NCI-H510A treated with DMSO at 0.1 percent for 48 hours (cell line): Measurements from ENCODE around the gene POLD1.
A peak's percentile ranks its signal among the peaks of the same experiment; 100 is the strongest.

Source experiments
- DNase-seq: peaks from one replicate; lab custom pipeline; 2025; lab: John Stamatoyannopoulos, UW

The POLD1 gene

GRCh38 chr19:50418176-50419021 is 34.3 kb downstream of the POLD1 start, which contains the start of gene SPIB:
Gene SPIB, plus strand, starts transcription at chr19:50418938. Its CDS starts 25 bp downstream, at chr19:50418963.
- no peak for DNase-seq

GRCh38 chr19:50419022-50419579 is 35.0 kb downstream of the POLD1 start:
- DNase-seq = no peak

- no peak for DNase-seq
Observed at GRCh38 chr19:50419580-50420035, 35.5 kb downstream of the POLD1 start.

GRCh38 chr19:50420127-50420526 is 36.0 kb downstream of the POLD1 start:
- no peak for DNase-seq

- DNase-seq = no peak
Observed at GRCh38 chr19:50420808-50421207, 36.7 kb downstream of the POLD1 start.

GRCh38 chr19:50422397-50423278 is 38.5 kb downstream of the POLD1 start:
- no peak for DNase-seq

GRCh38 chr19:50423279-50424113 is 39.3 kb downstream of the POLD1 start:
- DNase-seq = no peak

- no peak for DNase-seq
Observed at GRCh38 chr19:50425581-50425980, 41.4 kb downstream of the POLD1 start.

GRCh38 chr19:50427318-50427925 is 43.3 kb downstream of the POLD1 start:
- DNase-seq = no peak

- no peak for DNase-seq
Observed at GRCh38 chr19:50427997-50428425, 43.9 kb downstream of the POLD1 start.

- DNase-seq = no peak
Observed at GRCh38 chr19:50428772-50429463, 44.8 kb downstream of the POLD1 start.

- no peak for DNase-seq
Observed at GRCh38 chr19:50430888-50431342, 46.8 kb downstream of the POLD1 start.

GRCh38 chr19:50431343-50432220 is 47.4 kb downstream of the POLD1 start:
- peak; percentile 41 for DNase-seq

GRCh38 chr19:50432221-50433028 is 48.3 kb downstream of the POLD1 start, which contains the start of gene MYBPC2:
Gene MYBPC2, plus strand, starts transcription at chr19:50432892. Its CDS starts 62 bp downstream, at chr19:50432954.
- no peak for DNase-seq

GRCh38 chr19:50433201-50434180 is 49.3 kb downstream of the POLD1 start:
- DNase-seq = no peak

GRCh38 chr19:50434525-50434924 is 50.4 kb downstream of the POLD1 start:
- no peak for DNase-seq

GRCh38 chr19:50435221-50435620 is 51.1 kb downstream of the POLD1 start:
- no peak for DNase-seq
